ENCODE measurements around the gene ANKRD44.

GRCh38 chr2:197353393-197354168, 43.0 kb upstream of the ANKRD44 start:
- no peak for TF ChIP-seq CTCF (IDR thresholded peaks at IDR 0.05)
- TF ChIP-seq POLR2A (IDR thresholded peaks at IDR 0.05), result no peak
